ENCODE measurements around the gene COMMD3. TPM values are rescaled to one million over a fixed set of nuclear protein-coding genes. Genes with fewer than 3 reads are reported as not detected.
"Not testable (repeated sequence)": the region's sequence is repeated elsewhere in the genome, so short reads cannot be mapped to it uniquely, and the experiment has no call there.

The COMMD3 gene
- total RNA-seq, 1 experiment from 2014 or later: 119 TPM

DNA sequence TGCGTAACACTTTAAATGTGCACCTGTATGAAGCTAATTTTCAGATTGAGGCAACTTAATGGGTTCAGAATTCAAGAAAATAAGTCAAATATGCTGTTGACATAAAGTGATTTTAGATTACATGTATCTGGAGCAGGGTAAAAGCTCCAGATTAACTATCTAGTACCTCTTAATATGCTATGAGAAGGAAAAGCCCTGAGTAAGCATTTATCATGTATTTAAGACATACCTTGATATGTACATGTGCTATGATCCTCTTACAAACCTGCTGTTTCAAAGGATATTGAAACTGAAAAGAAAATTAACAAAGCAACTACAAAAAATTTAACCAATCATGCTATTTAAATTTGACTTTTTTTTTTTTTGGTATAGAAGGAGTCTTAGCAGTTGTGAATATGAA is 33.6 kb downstream of the COMMD3 start:
- no peak for DNase-seq (ENCODE audit: low spot score)
- in situ Hi-C loops (cut with HindIII; ENCODE audit: low sequenced_read_pairs): no loop called here

- peak; percentile 66 for DNase-seq (ENCODE audit: low spot score)
- in situ Hi-C loops (cut with HindIII; ENCODE audit: low sequenced_read_pairs): no loop called here
These were observed 35.0 kb downstream of the COMMD3 start for GRCh38 chr10:22351131-22351703.

GRCh38 chr10:22356324-22356873 is 40.2 kb downstream of the COMMD3 start:
- no peak for DNase-seq (ENCODE audit: low spot score)
- in situ Hi-C loops (cut with HindIII; ENCODE audit: low sequenced_read_pairs): no loop called here

DNA sequence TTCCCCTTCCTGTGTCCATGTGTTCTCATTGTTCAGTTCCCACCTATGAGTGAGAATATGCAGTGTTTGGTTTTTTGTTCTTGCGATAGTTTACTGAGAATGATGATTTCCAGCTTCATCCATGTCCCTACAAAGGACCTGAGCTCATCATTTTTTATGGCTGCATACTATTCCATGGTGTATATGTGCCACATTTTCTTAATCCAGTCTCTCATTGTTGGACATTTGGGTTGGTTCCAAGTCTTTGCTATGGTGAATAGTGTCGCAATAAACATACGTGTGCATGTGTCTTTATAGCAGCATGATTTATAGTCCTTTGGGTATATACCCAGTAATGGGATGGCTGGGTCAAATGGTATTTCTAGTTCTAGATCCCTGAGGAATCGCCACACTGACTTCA is 41.6 kb downstream of the COMMD3 start:
- in situ Hi-C loops (cut with HindIII; ENCODE audit: low sequenced_read_pairs); DNase-seq (ENCODE audit: low spot score): not testable (repeated sequence)

- in situ Hi-C loops (cut with HindIII; ENCODE audit: low sequenced_read_pairs): no loop called here
- DNase-seq (ENCODE audit: low spot score): no peak
These were observed 47.1 kb downstream of the COMMD3 start for GRCh38 chr10:22363305-22363704.

DNA sequence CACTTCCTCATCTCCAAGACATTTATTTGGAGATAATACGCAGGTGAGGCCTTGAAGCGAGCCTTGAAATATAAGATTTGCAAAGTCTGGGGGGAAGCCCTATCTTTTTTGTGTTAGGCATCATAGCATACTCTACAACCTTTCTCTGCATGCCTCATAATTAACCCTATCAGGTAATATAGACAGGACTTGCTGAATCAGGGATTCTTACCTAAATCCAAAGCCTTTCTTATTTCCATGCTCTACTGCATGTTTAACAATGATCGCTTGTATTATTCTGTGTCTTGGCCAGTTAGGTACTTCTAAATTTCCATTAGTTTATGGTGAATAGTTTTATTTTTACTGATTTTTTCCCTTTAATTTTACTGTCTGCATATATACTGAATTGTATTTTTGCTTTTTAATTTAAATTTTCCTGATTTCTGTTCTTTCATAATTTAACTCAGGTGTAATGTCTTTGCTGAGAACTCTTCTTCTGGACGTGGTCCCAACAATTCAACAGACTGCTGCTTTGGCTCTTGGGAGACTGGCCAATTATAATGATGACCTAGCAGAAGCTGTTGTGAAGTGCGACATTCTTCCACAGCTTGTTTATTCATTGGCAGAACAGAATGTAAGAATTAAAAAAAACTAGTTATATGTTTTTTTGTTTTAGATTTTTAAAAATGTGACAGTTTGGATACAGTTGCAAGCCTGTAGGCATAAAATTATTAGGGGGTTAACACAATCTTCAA is 48.4 kb downstream of the COMMD3 start:
- in situ Hi-C loops (cut with HindIII; ENCODE audit: low sequenced_read_pairs): no loop called here

DNA sequence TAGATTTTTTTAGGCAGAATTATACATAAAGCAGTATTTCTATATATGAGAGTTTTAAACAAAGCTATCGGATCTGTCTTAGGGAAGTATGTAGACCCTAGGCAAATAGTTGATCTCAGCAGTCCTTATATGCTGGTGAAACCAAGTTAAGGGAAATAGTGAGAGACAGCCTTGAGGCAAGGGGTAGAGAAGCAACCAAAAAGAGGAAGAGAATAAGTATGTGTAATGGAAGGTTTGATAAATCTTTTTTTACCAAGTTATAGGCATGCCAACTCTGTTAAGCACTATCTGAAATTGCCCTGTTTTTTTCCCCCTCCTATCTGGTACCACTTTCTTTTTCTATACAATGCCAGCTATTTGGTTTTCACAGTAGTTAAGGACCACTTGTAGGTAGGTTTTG is 49.0 kb downstream of the COMMD3 start:
- DNase-seq (ENCODE audit: low spot score): no peak
- in situ Hi-C loops (cut with HindIII; ENCODE audit: low sequenced_read_pairs): no loop called here

More for the DNA sequence above, 48.4 kb downstream of the COMMD3 start:
- no peak for DNase-seq (ENCODE audit: low spot score)

- in situ Hi-C loops (cut with HindIII; ENCODE audit: low sequenced_read_pairs): no loop called here
- no peak for DNase-seq (ENCODE audit: low spot score)
These were observed 49.7 kb downstream of the COMMD3 start for GRCh38 chr10:22365644-22366434.

DNA sequence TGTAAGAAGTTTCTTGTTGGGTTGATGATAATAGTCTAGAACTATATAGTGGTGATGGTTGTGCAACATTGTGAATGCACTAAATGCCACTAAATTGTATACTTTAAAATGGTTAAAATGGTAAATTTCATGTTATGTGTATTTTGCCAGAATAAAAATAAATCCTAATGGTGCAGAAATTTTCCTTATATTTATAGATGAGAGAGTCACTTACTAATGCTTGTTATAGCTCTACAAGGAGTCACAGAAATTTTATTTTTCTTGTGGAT is 50.2 kb downstream of the COMMD3 start:
- DNase-seq (ENCODE audit: low spot score): no peak
- in situ Hi-C loops (cut with HindIII; ENCODE audit: low sequenced_read_pairs): no loop called here

DNA sequence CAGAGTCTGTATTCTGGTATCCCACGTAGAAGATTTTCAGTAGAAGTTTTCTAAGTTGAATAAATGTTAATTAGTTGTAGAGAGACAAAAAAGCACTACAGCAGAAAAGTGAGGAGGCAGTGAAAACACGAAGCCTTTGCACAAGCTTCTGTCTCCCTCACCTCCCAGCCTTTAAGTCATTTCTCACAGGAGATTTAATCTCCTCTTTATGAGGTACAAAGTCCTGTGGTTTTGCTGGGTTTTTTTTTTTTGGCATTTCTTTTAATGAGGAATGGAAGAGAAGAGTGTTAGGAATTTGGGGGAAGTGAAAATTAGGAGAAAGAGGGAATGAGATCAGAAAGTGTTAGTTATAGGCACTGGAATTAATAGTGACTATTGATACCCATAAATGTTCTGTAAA is 50.6 kb downstream of the COMMD3 start:
- in situ Hi-C loops (cut with HindIII; ENCODE audit: low sequenced_read_pairs): no loop called here
- DNase-seq (ENCODE audit: low spot score): peak; percentile 43

DNA sequence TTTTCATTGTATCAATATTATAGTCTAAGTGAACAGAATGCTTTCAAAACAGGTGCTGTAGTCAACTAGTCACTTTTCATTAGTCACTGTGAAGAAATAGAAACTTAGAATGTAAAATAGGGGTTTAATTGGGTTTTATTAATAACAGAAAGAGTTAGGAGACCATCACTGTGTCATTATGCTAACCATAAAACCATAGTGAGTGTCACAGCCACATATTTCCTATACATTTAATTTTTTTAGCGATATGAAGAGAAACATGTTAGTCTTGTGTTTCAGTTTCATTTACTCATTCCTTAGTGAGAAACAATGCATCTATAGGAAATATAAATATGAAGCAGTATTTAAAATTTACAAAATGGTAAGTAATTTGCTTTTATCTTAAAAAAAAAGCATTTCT is 51.3 kb downstream of the COMMD3 start:
- no peak for DNase-seq (ENCODE audit: low spot score)
- in situ Hi-C loops (cut with HindIII; ENCODE audit: low sequenced_read_pairs): no loop called here

DNA sequence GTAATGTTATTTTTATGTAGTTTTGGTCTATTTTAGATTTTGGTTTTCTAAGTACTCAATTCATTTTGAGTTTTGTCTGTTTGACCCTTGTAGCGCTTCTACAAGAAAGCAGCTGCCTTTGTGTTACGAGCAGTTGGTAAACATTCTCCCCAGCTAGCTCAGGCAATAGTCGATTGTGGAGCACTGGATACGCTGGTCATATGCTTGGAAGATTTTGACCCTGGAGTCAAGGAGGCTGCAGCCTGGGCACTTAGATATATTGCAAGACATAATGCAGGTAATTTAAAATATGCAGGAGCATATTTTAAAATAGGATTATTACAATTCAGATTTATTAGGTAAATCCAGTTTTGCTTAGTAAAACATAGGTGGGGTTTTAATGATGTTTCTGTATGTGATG is 52.2 kb downstream of the COMMD3 start:
- DNase-seq (ENCODE audit: low spot score): peak; percentile 58
- in situ Hi-C loops (cut with HindIII; ENCODE audit: low sequenced_read_pairs): no loop called here

DNA sequence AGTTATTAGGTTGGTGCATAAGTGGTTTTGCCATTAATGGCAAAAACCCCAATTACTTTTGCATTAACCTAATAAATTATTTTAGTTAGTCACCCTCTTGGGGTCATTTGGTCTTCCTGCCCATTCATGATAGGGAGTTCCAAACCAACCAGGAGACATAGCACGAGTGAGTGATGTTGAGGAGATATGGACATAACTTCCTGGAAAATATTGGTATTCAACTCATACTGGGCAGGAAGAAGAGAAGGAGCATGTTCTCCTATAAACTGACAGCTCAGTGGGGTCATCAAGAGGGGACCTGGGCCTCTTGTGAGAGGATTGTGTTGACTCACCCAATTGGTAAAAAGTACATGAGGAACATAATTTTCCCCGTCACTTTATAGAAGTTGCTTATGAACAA is 52.8 kb downstream of the COMMD3 start:
- in situ Hi-C loops (cut with HindIII; ENCODE audit: low sequenced_read_pairs): no loop called here
- peak; percentile 73 for DNase-seq (ENCODE audit: low spot score)

DNA sequence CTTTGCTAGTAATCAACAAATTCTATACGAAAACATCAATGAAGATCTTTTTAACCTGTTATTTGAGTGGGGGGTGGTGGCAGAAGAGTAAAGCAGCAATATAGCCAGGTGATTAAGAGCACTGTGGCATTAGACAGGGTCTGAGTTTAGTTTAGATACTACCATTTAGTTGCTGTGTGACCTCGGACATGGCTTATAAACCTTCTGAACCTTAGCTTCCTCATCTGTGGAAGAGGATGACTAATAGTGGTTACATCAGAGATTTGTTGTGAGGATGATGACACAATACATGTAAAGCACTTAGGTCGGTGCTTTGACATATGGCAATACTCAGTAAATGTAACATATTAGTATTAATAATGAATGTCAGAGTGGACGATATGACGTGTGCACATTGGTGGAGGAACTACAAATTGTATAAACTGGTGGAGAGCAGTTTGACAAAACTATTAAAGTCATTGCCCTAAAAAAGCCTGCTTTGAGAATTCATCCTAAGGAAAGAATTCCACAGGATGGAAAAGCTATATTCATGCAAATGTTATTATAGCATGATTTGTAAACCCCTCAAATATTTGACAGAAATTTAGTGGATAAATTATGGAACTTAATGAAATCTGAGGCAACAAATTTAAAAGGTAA is 53.4 kb downstream of the COMMD3 start:
- DNase-seq (ENCODE audit: low spot score): peak; percentile 52
- in situ Hi-C loops (cut with HindIII; ENCODE audit: low sequenced_read_pairs): no loop called here

Other genes starting within 250 kb of the COMMD3 start
- gene EBLN1, start 98.4 kb upstream of the COMMD3 start, total RNA-seq (2014; rRNA removed; shearing (Covaris generic)): 1.3 TPM in 1 of 2 replicates, not detected in the other
- gene BMI1, start 4.7 kb downstream of the COMMD3 start, total RNA-seq (2014; rRNA removed; shearing (Covaris generic)): 305 and 441 TPM in 2 replicates
- gene SPAG6, start 29.1 kb downstream of the COMMD3 start, total RNA-seq (2014; rRNA removed; shearing (Covaris generic)): 52.9 and 57.2 TPM in 2 replicates

Data from G401 (cell line).